HepG2 (cell line): ENCODE results near the gene MISP3. TPM values are rescaled to one million over a fixed set of nuclear protein-coding genes. Genes with fewer than 3 reads are reported as not detected.

Experiments
- CBX2 ChIP-seq, 2 experiments: fragments of 200-600 bp in 1 of 2; sonication (generic); formaldehyde crosslinking in 1 of 2; IDR thresholded peaks; 2 replicates each; pipeline versions ENCODE4 v1.7.0 to v1.8.1; 2018 to 2022; ENCODE audit warnings: low read depth in 2 of 2, low read length in 1 of 2, mild to moderate bottlenecking in 1 of 2, missing genetic modification reagents in 1 of 2
- ELF1 ChIP-seq: sonication (generic); formaldehyde crosslinking; IDR thresholded peaks from 2 replicates; pipeline ENCODE4 v1.4.0; 2020; ENCODE audit warnings: missing genetic modification reagents
- FOXK1 ChIP-seq: sonication (generic); formaldehyde crosslinking; IDR thresholded peaks from 2 replicates; pipeline ENCODE4 v1.4.0; 2020; ENCODE audit warnings: low read depth, missing genetic modification reagents, borderline replicate concordance
- GABPA ChIP-seq, 2 experiments: IDR thresholded peaks; 2 replicates each; pipeline ENCODE4 v1.6.1; 2011 to 2016; ENCODE audit warnings: low read depth in 2 of 2, low read length in 1 of 2, missing biosample characterization in 1 of 2, missing genetic modification characterization in 1 of 2
- PRDM15 ChIP-seq: sonication (generic); formaldehyde crosslinking; IDR thresholded peaks from 2 replicates; pipeline ENCODE4 v1.4.0; 2020; ENCODE audit warnings: missing genetic modification reagents
- RXRB ChIP-seq: IDR thresholded peaks from 2 replicates; pipeline ENCODE4 v1.6.1; 2016; ENCODE audit warnings: borderline replicate concordance, missing genetic modification reagents, missing compliant biosample characterization
- SSRP1 ChIP-seq: IDR thresholded peaks from 2 replicates; pipeline ENCODE4 v1.6.1; 2016; ENCODE audit warnings: control low read depth
- TBL1XR1 ChIP-seq: fragments of 150-350 bp; IDR thresholded peaks from 2 replicates; pipeline ENCODE4 v1.6.1; 2014; ENCODE audit warnings: borderline replicate concordance, low read length; ENCODE audit not compliant: partially characterized antibody
- TCF7 ChIP-seq: sonication (generic); IDR thresholded peaks from 2 replicates; pipeline ENCODE4 v1.6.1; 2016; ENCODE audit warnings: antibody characterized with exemption, low read depth
- TFAP4 ChIP-seq: sonication (generic); IDR thresholded peaks from 2 replicates; pipeline ENCODE4 v1.6.1; 2016; ENCODE audit warnings: low read depth, borderline replicate concordance
- ZFP90 ChIP-seq: sonication (generic); formaldehyde crosslinking; IDR thresholded peaks from 2 replicates; pipeline ENCODE4 v1.8.0; 2022; ENCODE audit warnings: missing genetic modification reagents, mild to moderate bottlenecking, inconsistent platforms, borderline replicate concordance
- ZNF207 ChIP-seq: fragments of 450-650 bp; IDR thresholded peaks from 2 replicates; pipeline ENCODE4 v1.6.1; 2016; ENCODE audit warnings: antibody characterized with exemption, borderline replicate concordance
- ZNF264 ChIP-seq: sonication (generic); formaldehyde crosslinking; IDR thresholded peaks from 2 replicates; pipeline ENCODE4 v1.4.0; 2020; ENCODE audit warnings: missing genetic modification reagents
- polyA plus RNA-seq, 8 experiments: library from polyadenylated mRNA; depleted of rRNA in 3 of 8; stranded (reverse) in 7 of 8; unstranded in 1 of 8; fragments of >200 nt; fragmentation: Illumina TruSeq in 4 of 8; extraction: Trizol in 4 of 8; gene quantifications; 2 replicates each; pipeline versions ENCODE4 v1.2.1 to v1.2.3, GENCODE V29; 2011 to 2016; ENCODE audit warnings: low read depth in 4 of 8, missing spikeins in 1 of 8, mixed read lengths in 1 of 8; ENCODE audit not compliant: insufficient read depth in 1 of 8
- total RNA-seq, 5 experiments: library from RNA; depleted of rRNA; stranded (reverse); fragments of >200 nt; fragmentation: Illumina TruSeq; extraction: Trizol; gene quantifications; 2 replicates each; pipeline ENCODE4 v1.2.3, GENCODE V29; 2016; ENCODE audit warnings: low read depth in 1 of 5
- TF ChIP-seq, protein P1 (sequence below), 2 experiments: fragments of 450-650 bp in 1 of 2; sonication (generic) in 1 of 2; formaldehyde crosslinking in 1 of 2; IDR thresholded peaks; 2 replicates each; pipeline versions ENCODE4 v1.6.1 to v1.8.0; 2016 to 2022; ENCODE audit warnings: antibody characterized with exemption in 1 of 2, mild to moderate bottlenecking in 1 of 2, missing genetic modification reagents in 1 of 2

MISP3 gene
- total and polyA plus RNA-seq, 2 of the 13 experiments (the other 11 are each of a cell fraction or from before 2014, with no cell fraction given), result 2.5 to 5.4 TPM

GRCh38 chr19:14118165-14119051 is 45.8 kb downstream of the MISP3 start (continued):
- no peak for TF ChIP-seq PRDM15 (CRISPR knock-in tag)
- no peak for TF ChIP-seq TCF7
- no peak for TF ChIP-seq RXRB
- peak; percentile 52; the same call in 1 of the 2 replicates for TF ChIP-seq ELF1
- TF ChIP-seq CBX2 (IDR thresholded peaks at IDR 0.05; ENCODE audit: low read depth, low read length), result no peak
- no peak for TF ChIP-seq CBX2 (CRISPR knock-in tag; IDR thresholded peaks at IDR 0.05; ENCODE audit: low read depth)
- no peak for TF ChIP-seq ZNF264
- TF ChIP-seq, protein P1, sequence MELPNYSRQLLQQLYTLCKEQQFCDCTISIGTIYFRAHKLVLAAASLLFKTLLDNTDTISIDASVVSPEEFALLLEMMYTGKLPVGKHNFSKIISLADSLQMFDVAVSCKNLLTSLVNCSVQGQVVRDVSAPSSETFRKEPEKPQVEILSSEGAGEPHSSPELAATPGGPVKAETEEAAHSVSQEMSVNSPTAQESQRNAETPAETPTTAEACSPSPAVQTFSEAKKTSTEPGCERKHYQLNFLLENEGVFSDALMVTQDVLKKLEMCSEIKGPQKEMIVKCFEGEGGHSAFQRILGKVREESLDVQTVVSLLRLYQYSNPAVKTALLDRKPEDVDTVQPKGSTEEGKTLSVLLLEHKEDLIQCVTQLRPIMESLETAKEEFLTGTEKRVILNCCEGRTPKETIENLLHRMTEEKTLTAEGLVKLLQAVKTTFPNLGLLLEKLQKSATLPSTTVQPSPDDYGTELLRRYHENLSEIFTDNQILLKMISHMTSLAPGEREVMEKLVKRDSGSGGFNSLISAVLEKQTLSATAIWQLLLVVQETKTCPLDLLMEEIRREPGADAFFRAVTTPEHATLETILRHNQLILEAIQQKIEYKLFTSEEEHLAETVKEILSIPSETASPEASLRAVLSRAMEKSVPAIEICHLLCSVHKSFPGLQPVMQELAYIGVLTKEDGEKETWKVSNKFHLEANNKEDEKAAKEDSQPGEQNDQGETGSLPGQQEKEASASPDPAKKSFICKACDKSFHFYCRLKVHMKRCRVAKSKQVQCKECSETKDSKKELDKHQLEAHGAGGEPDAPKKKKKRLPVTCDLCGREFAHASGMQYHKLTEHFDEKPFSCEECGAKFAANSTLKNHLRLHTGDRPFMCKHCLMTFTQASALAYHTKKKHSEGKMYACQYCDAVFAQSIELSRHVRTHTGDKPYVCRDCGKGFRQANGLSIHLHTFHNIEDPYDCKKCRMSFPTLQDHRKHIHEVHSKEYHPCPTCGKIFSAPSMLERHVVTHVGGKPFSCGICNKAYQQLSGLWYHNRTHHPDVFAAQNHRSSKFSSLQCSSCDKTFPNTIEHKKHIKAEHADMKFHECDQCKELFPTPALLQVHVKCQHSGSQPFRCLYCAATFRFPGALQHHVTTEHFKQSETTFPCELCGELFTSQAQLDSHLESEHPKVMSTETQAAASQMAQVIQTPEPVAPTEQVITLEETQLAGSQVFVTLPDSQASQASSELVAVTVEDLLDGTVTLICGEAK (IDR thresholded peaks at IDR 0.05), result no peak
- TF ChIP-seq, protein P1 (CRISPR knock-in tag; IDR thresholded peaks at IDR 0.05), result peak; percentile 18; the same call in 1 of the 2 replicates
- TF ChIP-seq ZFP90 (CRISPR knock-in tag), result no peak
- TF ChIP-seq GABPA (IDR thresholded peaks at IDR 0.05; ENCODE audit: low read depth, low read length), result no peak
- TF ChIP-seq GABPA (CRISPR knock-in tag; IDR thresholded peaks at IDR 0.05; ENCODE audit: low read depth), result peak; percentile 17; the same call in 1 of the 2 replicates
- no peak for TF ChIP-seq TFAP4
- 0 out of 2 replicates have a peak, but pooled peaks have one; percentile 57 for TF ChIP-seq SSRP1 (CRISPR knock-in tag)
- TF ChIP-seq TBL1XR1, result no peak
- no peak for TF ChIP-seq FOXK1 (CRISPR knock-in tag)
- no peak for TF ChIP-seq ZNF207
